ENCODE measurements around the gene EML6.

GRCh38 chr2:54889053-54889452, 165.6 kb downstream of the EML6 start:
- TF ChIP-seq, protein P1, sequence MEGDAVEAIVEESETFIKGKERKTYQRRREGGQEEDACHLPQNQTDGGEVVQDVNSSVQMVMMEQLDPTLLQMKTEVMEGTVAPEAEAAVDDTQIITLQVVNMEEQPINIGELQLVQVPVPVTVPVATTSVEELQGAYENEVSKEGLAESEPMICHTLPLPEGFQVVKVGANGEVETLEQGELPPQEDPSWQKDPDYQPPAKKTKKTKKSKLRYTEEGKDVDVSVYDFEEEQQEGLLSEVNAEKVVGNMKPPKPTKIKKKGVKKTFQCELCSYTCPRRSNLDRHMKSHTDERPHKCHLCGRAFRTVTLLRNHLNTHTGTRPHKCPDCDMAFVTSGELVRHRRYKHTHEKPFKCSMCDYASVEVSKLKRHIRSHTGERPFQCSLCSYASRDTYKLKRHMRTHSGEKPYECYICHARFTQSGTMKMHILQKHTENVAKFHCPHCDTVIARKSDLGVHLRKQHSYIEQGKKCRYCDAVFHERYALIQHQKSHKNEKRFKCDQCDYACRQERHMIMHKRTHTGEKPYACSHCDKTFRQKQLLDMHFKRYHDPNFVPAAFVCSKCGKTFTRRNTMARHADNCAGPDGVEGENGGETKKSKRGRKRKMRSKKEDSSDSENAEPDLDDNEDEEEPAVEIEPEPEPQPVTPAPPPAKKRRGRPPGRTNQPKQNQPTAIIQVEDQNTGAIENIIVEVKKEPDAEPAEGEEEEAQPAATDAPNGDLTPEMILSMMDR (conservative IDR thresholded peaks at IDR 0.05 in 1 of 2, IDR thresholded peaks at IDR 0.05 in 1 of 2; ENCODE audit: low read depth in 1 of 2, low read length in 2 of 2): no peak
- TF ChIP-seq EZH2 (IDR thresholded peaks at IDR 0.05; ENCODE audit: low read length, missing control alignments): no peak

All from fibroblast of lung (primary cell).